Midbrain (tissue), 1 donor: ENCODE results near the gene ZNF483.
"Not testable (repeated sequence)": the region's sequence is repeated elsewhere in the genome, so short reads cannot be mapped to it uniquely, and the experiment has no call there.

Experiments
- DNase-seq: peaks from one replicate; lab custom pipeline; 2025; lab: John Stamatoyannopoulos, UW

Gene ZNF483

DNA sequence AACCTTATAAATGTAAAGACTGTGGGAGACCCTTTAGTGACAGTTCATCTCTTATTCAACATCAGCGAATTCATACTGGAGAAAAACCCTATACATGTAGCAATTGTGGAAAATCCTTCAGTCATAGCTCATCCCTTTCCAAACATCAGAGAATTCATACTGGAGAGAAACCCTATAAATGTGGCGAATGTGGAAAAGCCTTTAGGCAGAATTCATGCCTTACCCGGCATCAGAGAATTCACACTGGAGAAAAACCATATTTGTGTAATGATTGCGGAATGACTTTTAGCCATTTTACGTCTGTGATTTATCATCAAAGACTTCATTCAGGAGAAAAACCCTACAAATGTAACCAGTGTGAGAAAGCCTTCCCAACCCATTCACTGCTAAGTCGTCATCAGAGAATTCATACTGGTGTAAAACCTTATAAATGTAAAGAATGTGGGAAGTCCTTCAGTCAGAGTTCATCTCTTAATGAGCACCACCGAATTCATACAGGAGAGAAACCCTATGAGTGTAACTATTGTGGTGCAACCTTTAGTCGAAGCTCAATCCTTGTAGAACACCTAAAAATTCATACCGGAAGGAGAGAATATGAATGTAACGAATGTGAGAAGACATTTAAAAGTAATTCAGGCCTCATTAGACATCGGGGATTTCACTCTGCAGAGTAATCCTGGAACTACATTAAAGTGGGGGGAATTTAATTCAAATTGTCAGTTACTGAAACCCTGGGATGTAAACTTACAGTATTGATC lies 17.7 kb downstream of the ZNF483 start:
- no peak for DNase-seq

DNA sequence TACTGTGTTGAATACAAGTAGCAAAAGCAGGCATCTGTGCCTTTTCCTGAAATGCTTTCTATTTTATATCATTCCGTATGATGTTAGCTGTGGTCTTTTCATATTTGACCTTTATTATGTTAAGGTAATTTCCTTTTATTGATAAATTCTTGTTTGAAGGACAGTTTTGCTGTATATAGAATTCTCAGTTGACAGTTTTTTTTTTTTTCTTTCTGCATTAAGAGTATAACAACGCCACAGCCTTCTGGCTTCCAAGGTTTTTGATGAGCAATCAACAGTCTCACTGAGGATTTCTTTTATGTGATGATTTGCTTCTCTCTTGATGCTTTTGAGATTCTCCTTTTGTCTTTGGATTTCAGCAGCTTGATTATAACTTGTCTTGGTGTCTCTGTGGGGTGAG lies 23.6 kb downstream of the ZNF483 start:
- DNase-seq = no peak

DNA sequence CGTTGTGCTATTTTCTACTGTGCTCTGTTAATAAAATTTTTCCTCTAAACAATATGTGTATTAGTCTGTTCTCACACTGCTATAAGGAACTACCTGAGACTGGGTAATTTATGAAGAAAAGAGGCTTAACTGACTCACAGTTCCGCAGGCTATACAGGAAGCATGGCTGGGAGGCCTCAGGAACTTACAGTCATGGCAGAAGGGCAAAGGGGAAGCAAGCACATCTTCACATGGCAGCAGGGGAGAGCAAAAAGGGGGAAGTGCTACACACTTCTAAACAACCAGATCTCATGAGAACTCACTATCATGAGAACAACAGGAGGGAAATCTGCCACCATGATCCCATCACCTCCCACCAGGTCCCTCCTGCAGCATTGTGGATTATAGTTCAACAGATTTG lies 30.4 kb downstream of the ZNF483 start:
- not testable (repeated sequence) for DNase-seq

GRCh38 chr9:111559000-111559610 lies 34.1 kb downstream of the ZNF483 start:
- no peak for DNase-seq

DNA sequence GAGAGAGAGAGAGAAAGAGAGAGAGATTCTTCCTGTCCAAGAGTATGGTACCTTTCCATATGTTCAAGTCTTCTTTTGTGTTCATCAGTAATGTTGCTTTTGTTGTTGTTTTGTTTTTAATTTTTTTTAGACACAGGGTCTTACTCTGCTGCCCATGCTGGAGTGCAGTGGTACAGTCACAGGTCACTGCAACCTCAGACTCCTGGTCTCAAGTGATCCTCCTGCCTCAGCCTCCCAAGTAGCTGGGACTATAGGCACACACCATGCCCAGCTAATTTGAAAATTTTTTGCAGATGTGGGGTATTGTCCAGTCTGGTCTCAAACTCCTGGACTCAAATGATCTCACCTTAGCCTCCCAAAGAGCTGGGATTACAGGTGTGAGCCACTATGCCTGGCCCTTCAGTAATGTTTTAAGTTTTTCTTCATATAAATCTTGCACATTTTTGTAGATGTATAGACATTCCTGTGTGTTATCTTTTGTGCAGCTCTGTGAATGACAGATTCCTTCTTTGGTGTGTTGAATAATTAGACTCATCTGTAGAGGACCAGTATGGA lies 36.3 kb downstream of the ZNF483 start:
- no peak for DNase-seq

- no peak for DNase-seq
Measured at GRCh38 chr9:111566234-111566633, 41.3 kb downstream of the ZNF483 start.

DNA sequence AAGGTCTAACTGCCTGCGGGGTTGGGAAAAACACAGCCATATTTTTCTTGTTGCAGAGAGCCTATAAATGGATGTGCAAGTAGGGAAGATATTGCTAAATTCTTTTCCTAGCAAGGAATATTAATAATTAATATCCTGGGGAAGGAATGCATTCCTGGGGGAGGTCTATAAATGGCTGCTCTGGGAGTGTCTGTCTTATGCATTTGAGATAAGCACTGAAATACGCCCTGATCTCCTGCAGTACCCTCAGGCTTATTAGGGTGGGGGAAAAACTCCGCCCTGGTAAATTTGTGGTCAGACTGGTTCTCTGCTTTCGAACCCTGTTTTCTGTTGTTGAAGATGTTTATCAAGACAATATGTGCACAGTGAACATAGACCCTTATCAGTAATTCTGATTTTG lies 43.1 kb downstream of the ZNF483 start:
- not testable (repeated sequence) for DNase-seq

- no peak for DNase-seq
Measured at GRCh38 chr9:111572950-111573604, 48.1 kb downstream of the ZNF483 start.

DNA sequence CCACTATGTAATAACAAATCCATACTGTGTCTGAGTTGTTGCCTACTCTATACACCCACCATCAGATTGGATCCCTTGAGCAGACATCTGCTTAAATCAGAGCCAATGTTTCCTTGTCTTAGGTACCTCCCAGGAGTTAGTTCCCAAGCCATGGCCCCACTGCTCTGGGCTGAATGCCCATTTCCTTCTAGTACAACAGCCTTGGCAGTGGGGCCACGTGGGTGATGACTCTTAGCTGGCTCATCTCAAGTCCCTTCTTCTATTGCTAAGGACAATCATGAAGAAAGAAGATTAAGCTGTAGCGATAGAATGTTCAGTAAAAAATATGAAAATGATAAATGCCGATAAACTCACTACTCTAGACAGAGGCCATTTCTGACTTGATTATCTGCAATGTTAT lies 57.9 kb downstream of the ZNF483 start:
- no peak for DNase-seq

- DNase-seq = no peak
Measured at GRCh38 chr9:111586378-111586777, 61.4 kb downstream of the ZNF483 start.

DNA sequence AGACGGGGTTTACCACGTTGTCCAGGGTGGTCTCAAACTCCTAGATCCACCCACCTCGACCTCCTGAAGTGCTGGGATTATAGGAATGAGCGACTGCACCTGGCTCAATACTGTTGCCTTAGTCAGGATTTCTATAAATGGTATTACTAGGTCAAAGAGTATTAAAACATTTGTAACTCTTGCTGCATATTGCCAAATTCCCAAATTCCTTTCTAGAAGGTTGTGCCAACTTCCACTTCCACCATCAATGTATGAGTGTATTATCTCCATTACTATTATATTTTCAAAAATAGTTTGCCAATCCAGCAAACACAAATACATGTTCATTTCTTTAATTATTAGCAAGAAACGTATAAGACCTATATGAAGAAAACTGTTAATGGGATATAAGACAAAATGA lies 63.9 kb downstream of the ZNF483 start:
- no peak for DNase-seq

GRCh38 chr9:111597852-111598732 lies 73.1 kb downstream of the ZNF483 start:
- peak; percentile 38 for DNase-seq

GRCh38 chr9:111598733-111599091 lies 73.7 kb downstream of the ZNF483 start:
- no peak for DNase-seq

DNA sequence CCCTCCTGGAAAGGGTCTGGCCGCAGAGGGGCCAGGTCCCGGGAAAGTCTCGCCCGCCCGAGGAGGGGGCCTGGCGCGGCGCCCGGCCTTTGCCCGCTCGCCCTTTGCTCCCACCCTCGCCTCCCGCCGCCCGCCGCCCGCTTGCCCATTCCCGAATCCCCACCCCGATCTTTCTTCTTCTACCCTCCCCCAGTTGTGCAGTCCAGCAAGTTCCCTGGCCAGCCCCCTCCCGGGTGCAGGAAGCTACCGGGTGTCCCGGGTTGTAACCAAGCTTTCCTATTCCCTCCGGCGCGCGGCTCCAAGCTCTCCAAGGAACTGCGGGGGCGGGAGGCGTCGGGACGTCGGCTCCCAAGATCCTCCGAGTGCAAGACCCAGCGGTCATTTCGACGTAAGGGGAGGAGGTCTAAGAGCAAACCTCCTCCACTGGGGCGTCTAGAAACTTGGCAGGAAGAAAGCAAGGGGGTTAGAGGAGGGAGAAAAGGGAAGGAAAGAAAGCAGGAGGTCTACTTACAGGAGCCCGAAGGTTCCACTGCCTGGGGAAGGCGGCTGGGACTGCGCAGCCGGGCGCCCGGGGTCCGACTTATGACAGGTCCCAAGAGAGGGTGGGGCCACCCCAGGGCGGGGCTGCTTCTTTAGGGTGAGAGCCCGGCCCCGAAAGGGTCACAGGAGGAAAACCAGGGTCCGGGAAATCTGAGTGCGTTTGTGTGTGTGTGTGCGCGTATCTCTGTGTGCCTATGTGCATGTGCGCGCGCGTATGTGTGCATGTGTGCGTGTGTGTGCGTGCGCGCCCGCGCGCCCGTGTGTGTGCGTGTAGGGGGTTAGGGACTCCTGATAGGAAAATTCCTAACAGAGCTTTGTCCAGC lies 74.3 kb downstream of the ZNF483 start, which contains the start of gene PTGR1:
TSS of gene PTGR1 (minus strand) at position 556 of the 863 bp plus-strand sequence. CDS start 2,225 bp downstream, outside the sequence.
- DNase-seq = peak; percentile 37

DNA sequence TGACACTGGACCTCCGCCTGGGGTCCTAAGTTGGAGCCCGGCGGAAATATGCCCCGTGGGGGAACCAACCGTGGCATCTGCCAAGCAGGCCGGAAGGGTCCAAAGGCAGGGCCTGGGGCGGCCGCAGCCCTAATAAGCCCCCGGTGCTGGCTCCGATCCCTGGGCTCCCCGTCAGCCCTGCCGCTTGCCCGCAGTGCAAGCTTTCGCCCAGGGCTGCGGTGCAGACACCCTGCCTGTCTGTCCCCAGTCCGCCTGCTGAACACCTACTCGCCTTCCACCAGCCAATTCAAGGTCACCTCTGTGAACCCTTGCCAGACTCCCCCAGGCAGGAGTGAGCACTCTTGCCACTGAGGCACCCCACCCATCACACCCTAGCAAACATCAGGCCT lies 75.0 kb downstream of the ZNF483 start:
- no peak for DNase-seq

GRCh38 chr9:111601237-111602018 lies 76.4 kb downstream of the ZNF483 start:
- DNase-seq = no peak

- DNase-seq = no peak
Measured at GRCh38 chr9:111603041-111603440, 78.1 kb downstream of the ZNF483 start.

DNA sequence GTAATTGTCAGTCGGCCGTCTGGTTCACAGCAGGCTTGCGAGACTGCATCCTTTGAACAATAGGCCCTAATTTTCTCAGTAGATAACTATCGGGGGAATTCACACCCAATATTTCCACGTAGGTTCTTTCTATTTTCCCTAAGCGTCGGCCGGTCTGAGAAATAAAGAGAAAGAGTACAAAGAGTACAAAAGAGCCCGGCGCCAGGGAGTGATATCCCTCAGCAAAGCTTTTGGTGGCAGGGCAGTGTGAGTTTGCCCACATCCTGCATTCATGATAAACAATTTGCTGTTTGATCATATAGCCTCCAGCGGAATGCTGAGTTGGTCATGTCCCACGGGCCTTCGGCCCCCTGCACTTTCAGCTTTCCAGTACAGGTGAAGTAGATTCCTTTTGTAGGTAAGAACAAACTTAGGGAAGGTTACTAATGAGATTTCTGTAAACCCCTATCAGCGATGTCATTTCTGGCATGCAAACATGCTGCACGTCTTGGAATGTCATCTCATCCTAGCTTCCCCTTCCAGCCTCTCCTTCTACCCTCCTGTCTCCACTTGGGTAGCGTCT lies 79.2 kb downstream of the ZNF483 start:
- no peak for DNase-seq

GRCh38 chr9:111605041-111605559 lies 80.1 kb downstream of the ZNF483 start:
- no peak for DNase-seq
